Upper lobe of left lung (tissue), 4 donors: ENCODE measurements around the gene KCNJ4.

Experiments
- EP300 ChIP-seq, 4 donors: sonication (generic); formaldehyde crosslinking; IDR thresholded peaks; one replicate each; pipeline ENCODE4 v1.5.1; 2017; ENCODE audit warnings: antibody characterized with exemption in 4 of 4, control low read depth in 2 of 4
- POLR2A ChIP-seq, 4 donors: fragments of 450-650 bp; IDR thresholded peaks; one replicate each; pipeline ENCODE4 v1.5.1; 2016 to 2017; ENCODE audit warnings: antibody characterized with exemption in 4 of 4, mild to moderate bottlenecking in 2 of 4
- POLR2AphosphoS5 ChIP-seq, 2 donors: sonication (generic); formaldehyde crosslinking; IDR thresholded peaks; one replicate each; pipeline ENCODE4 v1.5.1; 2017; ENCODE audit warnings: antibody characterized with exemption in 2 of 2
- TF ChIP-seq, protein P1 (sequence below), 6 experiments: fragments of 450-650 bp in 4 of 6; fragments of 200-600 bp in 2 of 6; sonication (generic) in 2 of 6; IDR thresholded peaks; one replicate each; pipeline ENCODE4 v1.5.1; 2016 to 2019; ENCODE audit warnings: antibody characterized with exemption in 6 of 6

DNA sequence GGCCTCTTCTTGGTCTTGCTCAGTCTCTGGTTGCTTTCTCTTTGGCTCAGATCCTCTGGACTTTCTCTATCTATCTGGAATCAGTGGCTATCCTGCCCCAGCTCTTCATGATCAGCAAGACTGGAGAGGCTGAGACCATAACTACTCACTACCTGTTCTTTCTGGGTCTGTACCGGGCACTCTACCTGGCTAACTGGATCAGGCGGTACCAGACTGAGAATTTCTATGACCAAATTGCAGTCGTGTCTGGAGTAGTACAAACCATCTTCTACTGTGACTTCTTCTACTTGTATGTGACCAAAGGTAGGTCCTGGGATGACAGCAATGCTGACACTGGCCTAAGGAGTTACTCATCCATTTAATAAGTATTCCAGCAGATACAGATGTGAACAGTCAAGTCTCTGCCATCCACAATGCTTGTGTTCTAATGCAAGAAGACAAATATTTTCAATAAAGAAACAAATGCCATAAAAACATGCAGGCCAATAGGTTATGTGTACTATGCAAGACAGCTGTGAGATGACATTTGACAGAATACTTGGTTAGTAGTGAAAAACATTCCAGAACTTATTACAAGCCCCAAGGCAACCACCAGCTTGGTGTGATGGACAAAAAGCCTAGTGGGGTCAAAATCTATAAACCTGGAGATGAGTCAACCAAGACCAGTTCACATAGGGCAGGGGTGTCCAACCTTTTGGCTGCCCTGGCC is 26.3 kb upstream of the KCNJ4 start:
- TF ChIP-seq, protein P1, sequence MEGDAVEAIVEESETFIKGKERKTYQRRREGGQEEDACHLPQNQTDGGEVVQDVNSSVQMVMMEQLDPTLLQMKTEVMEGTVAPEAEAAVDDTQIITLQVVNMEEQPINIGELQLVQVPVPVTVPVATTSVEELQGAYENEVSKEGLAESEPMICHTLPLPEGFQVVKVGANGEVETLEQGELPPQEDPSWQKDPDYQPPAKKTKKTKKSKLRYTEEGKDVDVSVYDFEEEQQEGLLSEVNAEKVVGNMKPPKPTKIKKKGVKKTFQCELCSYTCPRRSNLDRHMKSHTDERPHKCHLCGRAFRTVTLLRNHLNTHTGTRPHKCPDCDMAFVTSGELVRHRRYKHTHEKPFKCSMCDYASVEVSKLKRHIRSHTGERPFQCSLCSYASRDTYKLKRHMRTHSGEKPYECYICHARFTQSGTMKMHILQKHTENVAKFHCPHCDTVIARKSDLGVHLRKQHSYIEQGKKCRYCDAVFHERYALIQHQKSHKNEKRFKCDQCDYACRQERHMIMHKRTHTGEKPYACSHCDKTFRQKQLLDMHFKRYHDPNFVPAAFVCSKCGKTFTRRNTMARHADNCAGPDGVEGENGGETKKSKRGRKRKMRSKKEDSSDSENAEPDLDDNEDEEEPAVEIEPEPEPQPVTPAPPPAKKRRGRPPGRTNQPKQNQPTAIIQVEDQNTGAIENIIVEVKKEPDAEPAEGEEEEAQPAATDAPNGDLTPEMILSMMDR (IDR thresholded peaks at IDR 0.05): no peak
- TF ChIP-seq POLR2AphosphoS5 (IDR thresholded peaks at IDR 0.05) (no peak), POLR2A (IDR thresholded peaks at IDR 0.05) (no peak), EP300 (IDR thresholded peaks at IDR 0.05) (peak in 1 of 4 donors; percentile 10)
